ENCODE results near the gene SRRM4. TPM values are rescaled to one million over a fixed set of nuclear protein-coding genes. Genes with fewer than 3 reads are reported as not detected.

The SRRM4 gene
- total RNA-seq, 4 donors from 2014 or later = 0.10 to 0.27 TPM; not detected in 2

- Histone ChIP-seq H3K4me1 (no peaks in the 10 kb centered on the region), H3K27me3 (no peaks in the 10 kb centered on the region), H3K4me3 (replicated peaks in 1 of 3) (no peak overlapping the region), H3K36me3 (no peaks in the 10 kb centered on the region), H3K27ac (no peak overlapping the region), H3K9me3 (no peaks in the 10 kb centered on the region)
- 66% methylated on average over 5 of the region's 5 CpGs for WGBS, 2 donors
- TF ChIP-seq CTCF (IDR thresholded peaks at IDR 0.05) (no peak), POLR2A (IDR thresholded peaks at IDR 0.05) (no peak)
- no peak for DNase-seq
- intact Hi-C loops (cut with DNase I) = no loop called here
Observed at GRCh38 chr12:119122047-119122446, 140.7 kb downstream of the SRRM4 start.

- DNase-seq = no peak
- H3K4me3 ChIP-seq (replicated peaks in 1 of 3) = no peak overlapping the region
- H3K27ac ChIP-seq = no peak overlapping the region
- H3K4me1 ChIP-seq = no peaks in the 10 kb centered on the region
- H3K27me3 ChIP-seq = no peaks in the 10 kb centered on the region
- no peaks in the 10 kb centered on the region for H3K9me3 ChIP-seq
- WGBS, 2 donors = 74 to 82% methylated on average over 4 of the region's 4 CpGs
- no peaks in the 10 kb centered on the region for H3K36me3 ChIP-seq
- TF ChIP-seq POLR2A (IDR thresholded peaks at IDR 0.05) = no peak
- no peak for TF ChIP-seq CTCF (IDR thresholded peaks at IDR 0.05)
- intact Hi-C loops (cut with DNase I) = no loop called here
Observed at GRCh38 chr12:119122751-119123150, 141.4 kb downstream of the SRRM4 start.

- intact Hi-C loops (cut with DNase I) = no loop called here
- WGBS, 2 donors = 53 to 100% methylated on average over 1 to 3 of the region's 3 CpGs
- H3K9me3 ChIP-seq = no peaks in the 10 kb centered on the region
- H3K36me3 ChIP-seq = no peaks in the 10 kb centered on the region
- H3K4me3 ChIP-seq (replicated peaks in 1 of 3) = no peak overlapping the region
- TF ChIP-seq POLR2A (IDR thresholded peaks at IDR 0.05) (no peak), CTCF (IDR thresholded peaks at IDR 0.05) (no peak)
- no peak overlapping the region for H3K27ac ChIP-seq
- H3K4me1 ChIP-seq = no peaks in the 10 kb centered on the region
- DNase-seq = no peak
- no peaks in the 10 kb centered on the region for H3K27me3 ChIP-seq
Observed at GRCh38 chr12:119128527-119128926, 147.2 kb downstream of the SRRM4 start.

GRCh38 chr12:119129827-119130434 lies 148.6 kb downstream of the SRRM4 start:
- H3K4me1 ChIP-seq = no peaks in the 10 kb centered on the region
- no peaks in the 10 kb centered on the region for H3K27me3 ChIP-seq
- H3K36me3 ChIP-seq = no peaks in the 10 kb centered on the region
- 73% methylated on average over 3 of the region's 3 CpGs for WGBS, 2 donors
- DNase-seq = no peak
- no peak overlapping the region for H3K27ac ChIP-seq
- H3K4me3 ChIP-seq (replicated peaks in 1 of 3) = no peak overlapping the region
- intact Hi-C loops (cut with DNase I) = no loop called here
- no peaks in the 10 kb centered on the region for H3K9me3 ChIP-seq
- no peak for TF ChIP-seq POLR2A (IDR thresholded peaks at IDR 0.05)
- no peak for TF ChIP-seq CTCF (IDR thresholded peaks at IDR 0.05)

- no peak for DNase-seq
- TF ChIP-seq POLR2A (IDR thresholded peaks at IDR 0.05) (no peak), CTCF (IDR thresholded peaks at IDR 0.05) (no peak)
- Histone ChIP-seq H3K9me3 (no peaks in the 10 kb centered on the region), H3K27me3 (no peaks in the 10 kb centered on the region), H3K27ac (no peak overlapping the region), H3K4me1 (no peaks in the 10 kb centered on the region), H3K36me3 (no peaks in the 10 kb centered on the region), H3K4me3 (replicated peaks in 1 of 3) (no peak overlapping the region)
- intact Hi-C loops (cut with DNase I) = no loop called here
- 93 to 98% methylated on average over 10 of the region's 10 CpGs for WGBS, 2 donors
Observed at GRCh38 chr12:119130523-119130922, 149.2 kb downstream of the SRRM4 start.

Measured in thyroid gland (tissue), 4 donors.